ENCODE results near the gene CYSTM1. TPM values are rescaled to one million over a fixed set of nuclear protein-coding genes. Genes with fewer than 3 reads are reported as not detected.

Gene CYSTM1
- total and polyA plus RNA-seq, 7 donors = 23.8 to 597 (median 51.7) TPM

- WGBS, 2 donors = 95 to 97% methylated on average over 1 of the region's 1 CpG
- Histone ChIP-seq H3K27ac (no peak overlapping the region), H3K36me3 (no peaks in the 10 kb centered on the region), H3K9me3 (no peaks in the 10 kb centered on the region), H3K27me3 (no peaks in the 10 kb centered on the region), H3K4me3 (no peak overlapping the region), H3K4me1 (no peaks in the 10 kb centered on the region)
- TF ChIP-seq, protein P1, sequence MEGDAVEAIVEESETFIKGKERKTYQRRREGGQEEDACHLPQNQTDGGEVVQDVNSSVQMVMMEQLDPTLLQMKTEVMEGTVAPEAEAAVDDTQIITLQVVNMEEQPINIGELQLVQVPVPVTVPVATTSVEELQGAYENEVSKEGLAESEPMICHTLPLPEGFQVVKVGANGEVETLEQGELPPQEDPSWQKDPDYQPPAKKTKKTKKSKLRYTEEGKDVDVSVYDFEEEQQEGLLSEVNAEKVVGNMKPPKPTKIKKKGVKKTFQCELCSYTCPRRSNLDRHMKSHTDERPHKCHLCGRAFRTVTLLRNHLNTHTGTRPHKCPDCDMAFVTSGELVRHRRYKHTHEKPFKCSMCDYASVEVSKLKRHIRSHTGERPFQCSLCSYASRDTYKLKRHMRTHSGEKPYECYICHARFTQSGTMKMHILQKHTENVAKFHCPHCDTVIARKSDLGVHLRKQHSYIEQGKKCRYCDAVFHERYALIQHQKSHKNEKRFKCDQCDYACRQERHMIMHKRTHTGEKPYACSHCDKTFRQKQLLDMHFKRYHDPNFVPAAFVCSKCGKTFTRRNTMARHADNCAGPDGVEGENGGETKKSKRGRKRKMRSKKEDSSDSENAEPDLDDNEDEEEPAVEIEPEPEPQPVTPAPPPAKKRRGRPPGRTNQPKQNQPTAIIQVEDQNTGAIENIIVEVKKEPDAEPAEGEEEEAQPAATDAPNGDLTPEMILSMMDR (IDR thresholded peaks at IDR 0.05) = no peak
- TF ChIP-seq POLR2AphosphoS5 (IDR thresholded peaks at IDR 0.05) (no peak), POLR2A (IDR thresholded peaks at IDR 0.05) (no peak), EP300 (IDR thresholded peaks at IDR 0.05) (no peak)
- intact Hi-C loops (cut with DNase I) = no loop called here
- no peak for DNase-seq
Observed at GRCh38 chr5:140213370-140213983, 38.5 kb downstream of the CYSTM1 start.

GRCh38 chr5:140214831-140215230 is 39.8 kb downstream of the CYSTM1 start:
- no peak for DNase-seq
- Histone ChIP-seq H3K36me3 (no peaks in the 10 kb centered on the region), H3K4me1 (peaks cover 0 to 10% (median 9%) of the 10 kb centered on the region in 4 donors), H3K27ac (no peak overlapping the region), H3K9me3 (no peaks in the 10 kb centered on the region), H3K27me3 (no peaks in the 10 kb centered on the region), H3K4me3 (no peak overlapping the region)
- WGBS, 2 donors = 64 to 87% methylated on average over 4 of the region's 4 CpGs
- TF ChIP-seq, protein P1 (IDR thresholded peaks at IDR 0.05) = no peak
- intact Hi-C loops (cut with DNase I) = no loop called here

GRCh38 chr5:140215276-140215675 is 40.3 kb downstream of the CYSTM1 start:
- TF ChIP-seq POLR2AphosphoS5 (IDR thresholded peaks at IDR 0.05) (no peak), EP300 (IDR thresholded peaks at IDR 0.05) (no peak)
- H3K4me1 ChIP-seq = peaks cover 0 to 15% (median 13%) of the 10 kb centered on the region in 4 donors
- no peaks in the 10 kb centered on the region for H3K9me3 ChIP-seq
- no peak for DNase-seq
- intact Hi-C loops (cut with DNase I) = no loop called here
- 93% methylated on average over 1 of the region's 1 CpG for WGBS, 2 donors
- H3K27me3 ChIP-seq = no peaks in the 10 kb centered on the region
- H3K36me3 ChIP-seq = no peaks in the 10 kb centered on the region
- H3K27ac ChIP-seq = no peak overlapping the region
- no peak overlapping the region for H3K4me3 ChIP-seq

DNA sequence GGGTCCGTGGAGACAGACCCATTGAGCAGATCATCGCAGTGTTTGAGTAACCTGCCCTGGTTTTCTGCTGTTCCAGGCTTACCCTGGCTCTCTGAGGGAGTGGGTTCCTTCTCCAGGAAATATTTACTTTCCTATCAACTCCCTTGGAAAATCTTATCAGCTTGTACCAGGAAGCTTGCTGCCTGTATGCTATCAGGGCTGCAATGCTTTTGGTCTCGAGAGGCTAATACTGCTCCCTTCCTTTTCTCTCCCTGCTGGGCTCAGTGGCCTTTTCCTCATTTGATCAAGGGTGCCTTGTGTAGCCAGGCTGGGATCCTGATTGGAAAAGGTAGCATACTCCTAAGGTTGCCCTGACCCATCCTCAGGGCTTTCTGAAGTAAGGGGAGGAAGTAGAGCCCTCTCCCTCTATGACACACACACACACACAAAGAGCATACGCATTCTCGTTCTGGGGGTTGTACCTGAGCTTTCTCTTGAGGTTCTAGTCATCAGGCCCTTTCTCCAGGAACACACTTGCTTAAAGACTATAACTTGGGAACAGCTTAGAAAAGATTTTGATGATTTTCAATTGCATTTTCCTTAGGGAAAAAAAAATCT is 41.6 kb downstream of the CYSTM1 start:
- Histone ChIP-seq H3K4me3 (no peak overlapping the region), H3K27me3 (no peaks in the 10 kb centered on the region), H3K4me1 (peaks cover 0 to 27% (median 26%) of the 10 kb centered on the region in 4 donors), H3K36me3 (no peaks in the 10 kb centered on the region), H3K9me3 (no peaks in the 10 kb centered on the region), H3K27ac (no peak overlapping the region)
- WGBS, 2 donors = 21 to 66% methylated on average over 5 of the region's 5 CpGs
- no peak for DNase-seq
- intact Hi-C loops (cut with DNase I) = no loop called here
- no peak for TF ChIP-seq POLR2A (IDR thresholded peaks at IDR 0.05)
- no peak for TF ChIP-seq EP300 (IDR thresholded peaks at IDR 0.05)
- TF ChIP-seq POLR2AphosphoS5 (IDR thresholded peaks at IDR 0.05) = no peak
- TF ChIP-seq, protein P1 (IDR thresholded peaks at IDR 0.05) = no peak

GRCh38 chr5:140217299-140218026 is 42.5 kb downstream of the CYSTM1 start:
- 94 to 100% methylated on average over 1 of the region's 1 CpG for WGBS, 2 donors
- H3K9me3 ChIP-seq = no peaks in the 10 kb centered on the region
- intact Hi-C loops (cut with DNase I) = no loop called here
- no peak for DNase-seq
- peaks cover 0 to 35% (median 33%) of the 10 kb centered on the region in 4 donors for H3K4me1 ChIP-seq
- no peaks in the 10 kb centered on the region for H3K27me3 ChIP-seq
- H3K36me3 ChIP-seq = no peaks in the 10 kb centered on the region
- no peak overlapping the region for H3K4me3 ChIP-seq
- no peak overlapping the region for H3K27ac ChIP-seq
- no peak for TF ChIP-seq POLR2AphosphoS5 (IDR thresholded peaks at IDR 0.05)
- TF ChIP-seq POLR2A (IDR thresholded peaks at IDR 0.05) = no peak
- no peak for TF ChIP-seq EP300 (IDR thresholded peaks at IDR 0.05)
- TF ChIP-seq, protein P1 (IDR thresholded peaks at IDR 0.05) = no peak

Measured in sigmoid colon (tissue), 7 donors.